NCI-H82 treated with DMSO at 0.1 percent for 48 hours (cell line): ENCODE results near the gene NIT1.

ENCODE experiments used
- DNase-seq: peaks from one replicate; lab custom pipeline; 2025; ENCODE audit not compliant: unreplicated experiment; lab: John Stamatoyannopoulos, UW

NIT1 gene

GRCh38 chr1:161145832-161146231 is 27.9 kb downstream of the NIT1 start:
- no peak for DNase-seq

- no peak for DNase-seq
Observed at GRCh38 chr1:161153176-161153575, 35.3 kb downstream of the NIT1 start.

- DNase-seq, result peak; percentile 85
Observed at GRCh38 chr1:161153682-161154337, 35.9 kb downstream of the NIT1 start, which contains the start of gene UFC1. Gene UFC1 (plus strand): TSS chr1:161153978. CDS start chr1:161153998, 20 bp downstream.

GRCh38 chr1:161157867-161158266 is 40.0 kb downstream of the NIT1 start:
- no peak for DNase-seq

- DNase-seq, result no peak
Observed at GRCh38 chr1:161158316-161159010, 40.6 kb downstream of the NIT1 start.

- peak; percentile 89 for DNase-seq
Observed at GRCh38 chr1:161159087-161159912, 41.4 kb downstream of the NIT1 start, which contains the start of gene USP21. Gene USP21 (plus strand): TSS chr1:161159500. CDS start chr1:161160641, 1,141 bp downstream.

GRCh38 chr1:161159913-161160243 is 42.0 kb downstream of the NIT1 start:
- no peak for DNase-seq

GRCh38 chr1:161160671-161161145 is 42.8 kb downstream of the NIT1 start:
- DNase-seq, result no peak

GRCh38 chr1:161161652-161162051 is 43.7 kb downstream of the NIT1 start:
- DNase-seq, result no peak

- DNase-seq, result no peak
Observed at GRCh38 chr1:161162052-161162451, 44.1 kb downstream of the NIT1 start.

GRCh38 chr1:161162806-161163205 is 44.9 kb downstream of the NIT1 start:
- DNase-seq, result no peak

GRCh38 chr1:161163793-161164192 is 45.9 kb downstream of the NIT1 start:
- DNase-seq, result no peak

GRCh38 chr1:161164901-161165610 is 47.2 kb downstream of the NIT1 start:
- DNase-seq, result no peak

GRCh38 chr1:161165742-161166668 is 48.1 kb downstream of the NIT1 start, which contains the start of gene PPOX:
Gene PPOX (plus strand): TSS chr1:161166426. CDS start chr1:161166848, 422 bp downstream.
- DNase-seq, result peak; percentile 99

- DNase-seq, result no peak
Observed at GRCh38 chr1:161166669-161167548, 49.0 kb downstream of the NIT1 start.

- no peak for DNase-seq
Observed at GRCh38 chr1:161168906-161169305, 51.0 kb downstream of the NIT1 start.
